SH-SY5Y (cell line): ENCODE measurements around the gene ACBD3.
A peak's percentile ranks its signal among the peaks of the same experiment; 100 is the strongest.

Experiments used
- GATA2 ChIP-seq: IDR thresholded peaks from 2 replicates; pipeline ENCODE4 v1.6.1; 2011; ENCODE audit warnings: mild to moderate bottlenecking, low read depth, low read length
- GATA3 ChIP-seq: IDR thresholded peaks from 2 replicates; pipeline ENCODE4 v1.6.1; 2011; ENCODE audit warnings: low read depth, mild to moderate bottlenecking, low read length, moderate library complexity

Gene ACBD3

DNA sequence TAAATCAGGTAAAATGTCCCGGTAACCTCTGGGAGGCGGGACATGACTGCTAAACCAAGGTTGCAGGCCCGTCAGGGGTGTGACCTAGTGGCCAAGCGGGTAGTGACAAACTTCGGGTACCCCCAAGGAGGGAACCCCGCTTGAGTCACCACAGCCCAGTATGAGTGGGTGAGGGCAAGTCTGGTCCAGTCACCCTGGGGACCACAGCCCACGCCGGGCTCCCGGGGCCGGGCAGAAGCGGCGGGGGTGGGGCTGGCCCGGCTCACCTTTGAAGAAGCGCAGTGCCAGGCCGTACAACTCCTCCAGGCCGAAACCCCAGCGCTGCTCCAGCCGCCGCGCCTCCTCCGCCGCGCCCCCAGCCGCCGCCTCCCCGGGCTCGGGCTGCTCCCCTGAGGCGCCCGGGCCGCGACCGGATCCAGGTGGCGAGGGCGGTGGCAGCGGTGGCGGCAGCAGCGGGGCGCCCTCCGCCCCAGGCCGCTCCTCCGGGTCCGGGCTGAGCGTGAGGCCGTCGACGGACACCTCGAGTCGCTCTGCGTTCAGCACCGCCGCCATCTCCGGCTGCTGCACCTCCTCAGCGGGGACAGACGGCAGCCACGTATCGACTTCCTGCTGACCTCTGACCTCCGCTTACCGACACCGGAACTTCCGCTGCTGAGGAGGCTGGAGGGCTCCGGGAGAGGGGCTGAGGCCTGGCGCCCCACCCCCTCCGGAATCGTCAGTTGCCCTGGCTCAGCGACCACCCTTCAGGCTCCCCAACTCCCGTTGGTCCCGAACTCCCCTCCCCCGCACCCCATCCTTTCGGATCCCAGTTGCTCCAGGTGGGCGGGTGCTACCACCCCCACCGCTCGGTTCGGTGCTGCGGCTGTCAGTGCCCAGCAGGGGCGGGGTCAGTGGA is at the start of gene ACBD3:
Gene ACBD3, minus strand, starts transcription at position 618 of the 895 bp plus-strand sequence. Its CDS starts 66 bp downstream, at position 552.
- no peak; the same call in 1 of the 2 replicates for TF ChIP-seq GATA2
- no peak for TF ChIP-seq GATA3

DNA sequence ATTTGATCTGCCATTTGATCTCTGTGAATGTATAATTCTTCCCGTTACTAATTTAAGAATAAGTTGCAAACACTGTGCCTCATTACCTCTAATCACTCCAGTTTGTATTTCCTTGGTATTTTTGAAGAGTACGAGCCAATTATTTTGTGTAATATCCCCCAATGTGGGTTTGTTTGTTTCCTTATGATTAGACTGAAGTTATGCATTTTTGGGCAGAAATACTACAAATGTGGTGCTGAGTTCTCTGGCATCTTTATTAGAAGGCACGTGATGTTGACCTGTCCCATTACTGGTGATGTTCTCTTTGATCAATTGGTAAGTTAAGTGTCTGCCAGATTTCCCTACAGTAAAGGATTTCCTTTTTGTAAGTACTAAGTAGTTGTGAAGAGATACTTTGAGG is 47.3 kb upstream of the ACBD3 start:
- TF ChIP-seq GATA2 (no peak), GATA3 (no peak)

DNA sequence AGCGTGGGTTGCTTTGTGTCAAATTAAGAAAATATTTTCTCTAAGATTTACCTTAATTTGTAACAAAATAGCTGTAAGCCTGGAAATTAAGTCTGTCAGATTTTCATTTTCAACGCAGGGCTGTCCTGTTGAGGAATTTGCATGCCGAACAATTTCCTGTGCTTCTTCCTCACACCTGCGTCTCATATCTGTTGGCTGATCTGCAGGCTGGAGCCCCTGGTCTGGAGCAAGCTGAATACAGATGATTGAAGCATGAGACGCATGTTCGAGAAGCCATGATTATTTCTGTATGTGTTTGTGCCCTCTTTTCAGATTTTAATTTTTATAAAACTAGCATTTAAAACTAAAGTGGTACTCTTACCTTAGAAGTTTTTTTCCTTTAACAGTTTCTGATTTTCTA is 46.8 kb upstream of the ACBD3 start:
- TF ChIP-seq GATA3 (no peak), GATA2 (peak; percentile 57)

DNA sequence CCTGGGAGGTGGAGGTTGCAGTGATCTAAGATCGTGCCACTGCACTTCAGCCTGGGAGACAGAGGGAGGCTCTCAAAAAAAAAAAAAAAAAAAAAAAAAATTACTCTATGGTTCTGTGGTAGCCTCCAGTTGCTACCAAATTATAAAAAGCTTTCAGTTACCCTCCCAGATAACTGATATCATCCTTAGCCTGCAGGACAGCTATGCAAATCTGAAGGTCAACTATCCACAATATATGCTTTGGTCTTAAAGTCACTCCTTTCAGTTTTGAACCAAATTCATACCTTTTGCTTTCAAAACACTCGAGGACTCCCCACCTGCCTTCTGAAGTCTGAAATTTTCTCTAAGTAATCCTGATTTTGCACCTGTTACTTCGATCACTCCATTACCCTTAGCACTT is 40.1 kb upstream of the ACBD3 start:
- TF ChIP-seq GATA3 = no peak
- no peak for TF ChIP-seq GATA2

DNA sequence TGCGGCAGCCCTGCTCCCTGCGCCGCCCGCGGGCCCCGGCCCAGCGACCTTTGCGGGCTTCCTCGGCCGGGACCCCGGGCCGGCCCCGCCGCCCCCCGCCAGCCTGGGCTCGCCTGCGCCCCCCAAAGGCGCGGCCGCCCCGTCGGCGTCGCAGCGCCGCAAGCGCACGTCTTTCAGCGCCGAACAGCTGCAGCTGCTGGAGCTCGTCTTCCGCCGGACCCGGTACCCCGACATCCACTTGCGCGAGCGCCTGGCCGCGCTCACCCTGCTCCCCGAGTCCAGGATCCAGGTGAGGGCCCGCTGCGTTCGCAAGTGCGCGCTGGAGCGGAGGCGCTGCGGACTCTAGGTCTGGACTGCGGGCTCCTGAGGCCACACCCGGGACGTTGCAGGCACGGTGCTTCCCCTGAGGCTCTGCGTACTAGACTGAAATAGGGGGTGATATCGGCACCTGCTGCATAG is 37.3 kb upstream of the ACBD3 start:
- TF ChIP-seq GATA2 (no peak), GATA3 (no peak)

DNA sequence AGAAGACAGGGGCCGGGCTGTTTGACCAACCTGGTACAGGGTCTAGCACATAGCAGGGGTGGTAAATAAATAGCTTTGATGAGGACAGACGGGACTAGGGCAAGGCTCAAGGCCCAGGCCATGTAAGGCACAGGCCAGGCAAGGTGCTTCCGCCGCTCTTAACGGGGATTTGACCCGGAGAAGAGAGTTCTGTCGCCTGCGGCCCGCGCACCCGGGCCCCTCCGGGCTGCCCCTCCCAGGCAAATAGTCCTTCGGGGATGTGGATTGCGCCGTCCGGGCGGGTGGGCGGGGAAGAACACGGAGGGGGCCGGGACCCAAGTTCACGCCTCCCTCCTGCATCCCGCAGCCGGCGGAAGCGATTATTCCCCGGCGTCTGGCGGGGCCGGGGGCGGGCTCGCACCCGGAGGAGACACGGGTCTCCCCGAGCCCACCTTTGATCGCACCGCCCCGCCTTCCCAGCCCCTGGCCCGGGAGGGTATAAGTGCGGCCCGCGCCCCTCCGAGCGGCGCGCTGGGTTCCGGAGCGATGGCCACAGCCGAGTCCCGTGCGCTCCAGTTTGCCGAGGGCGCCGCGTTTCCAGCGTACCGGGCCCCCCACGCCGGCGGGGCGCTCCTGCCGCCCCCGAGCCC is 36.7 kb upstream of the ACBD3 start, which contains the start of gene MIXL1:
Gene MIXL1, plus strand, starts transcription at position 508 of the 629 bp plus-strand sequence. Its CDS starts 18 bp downstream, at position 526.
- TF ChIP-seq GATA3 (no peak), GATA2 (no peak)

DNA sequence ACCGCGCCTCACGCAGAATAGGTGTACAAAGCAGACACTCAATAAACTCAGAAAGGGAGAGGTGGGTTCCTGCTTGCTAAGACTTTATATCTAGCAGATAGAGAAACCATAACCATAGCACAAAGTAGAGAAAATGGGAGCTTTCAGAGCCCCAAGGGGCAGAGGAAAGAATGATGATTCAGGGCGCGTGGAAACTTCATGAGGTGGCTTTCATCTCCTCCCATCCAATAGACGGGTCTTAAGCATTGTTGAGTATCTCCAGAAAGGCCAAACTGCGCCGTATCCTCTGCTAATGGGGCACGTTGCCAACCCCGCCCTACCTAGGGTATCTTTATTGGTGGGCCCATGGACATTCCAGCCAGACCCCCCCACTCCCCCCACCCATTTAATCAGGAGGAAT is 36.1 kb upstream of the ACBD3 start:
- TF ChIP-seq GATA2 (no peak), GATA3 (no peak)

DNA sequence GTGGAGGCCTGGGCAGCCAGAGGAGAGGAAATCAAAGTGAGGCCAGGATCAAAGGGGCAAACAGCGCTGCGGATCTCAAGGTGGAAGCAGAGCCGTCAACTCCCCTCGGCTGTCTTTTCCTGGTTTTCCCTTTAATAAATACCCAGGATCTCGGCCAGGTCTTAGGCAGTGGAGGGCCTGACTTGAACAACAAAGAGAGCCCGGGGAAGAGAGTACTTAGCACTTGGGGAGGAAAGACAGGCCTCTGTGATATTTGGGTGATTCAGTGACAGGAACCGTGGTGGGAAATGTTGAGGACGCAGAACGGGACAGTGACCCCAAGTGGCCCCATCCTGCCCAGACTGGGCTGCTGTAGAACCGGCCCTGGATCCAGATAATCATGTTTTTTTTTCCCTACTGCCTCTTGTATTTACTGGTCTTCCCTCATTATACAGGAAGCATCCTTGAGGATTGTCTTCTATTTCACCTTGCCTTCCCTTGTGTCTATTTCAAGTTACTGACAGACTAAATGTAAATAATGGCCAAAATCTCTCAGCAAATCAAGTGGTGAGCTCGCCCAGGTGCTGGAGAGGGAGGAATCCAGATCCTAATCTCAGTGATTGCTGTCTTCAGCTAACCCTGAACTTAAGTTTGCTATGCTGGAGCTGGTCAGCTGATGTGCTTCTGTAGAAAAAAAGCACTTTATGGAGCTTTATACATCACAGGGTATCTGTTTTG is 34.1 kb upstream of the ACBD3 start:
- TF ChIP-seq GATA3 (no peak), GATA2 (no peak)

DNA sequence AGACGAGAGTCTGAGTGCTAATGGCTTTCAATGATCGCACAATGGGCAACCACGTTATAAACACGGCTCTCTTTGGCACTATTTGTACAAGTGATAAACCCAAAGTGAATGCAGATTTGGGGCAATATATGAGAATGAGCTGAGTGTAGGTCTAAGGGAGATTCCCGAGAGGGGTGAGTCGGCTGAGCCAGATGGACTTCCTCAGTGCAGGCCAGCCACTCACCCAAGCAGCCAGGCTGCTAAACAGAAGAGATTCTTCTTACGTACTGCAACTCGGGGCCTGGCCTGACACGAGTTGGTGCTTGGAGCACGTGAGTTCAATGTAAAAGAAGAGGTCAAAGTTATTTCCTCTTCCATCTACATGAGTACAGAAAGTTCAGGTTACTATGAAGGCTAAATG is 30.7 kb upstream of the ACBD3 start:
- TF ChIP-seq GATA3 = no peak
- no peak for TF ChIP-seq GATA2

DNA sequence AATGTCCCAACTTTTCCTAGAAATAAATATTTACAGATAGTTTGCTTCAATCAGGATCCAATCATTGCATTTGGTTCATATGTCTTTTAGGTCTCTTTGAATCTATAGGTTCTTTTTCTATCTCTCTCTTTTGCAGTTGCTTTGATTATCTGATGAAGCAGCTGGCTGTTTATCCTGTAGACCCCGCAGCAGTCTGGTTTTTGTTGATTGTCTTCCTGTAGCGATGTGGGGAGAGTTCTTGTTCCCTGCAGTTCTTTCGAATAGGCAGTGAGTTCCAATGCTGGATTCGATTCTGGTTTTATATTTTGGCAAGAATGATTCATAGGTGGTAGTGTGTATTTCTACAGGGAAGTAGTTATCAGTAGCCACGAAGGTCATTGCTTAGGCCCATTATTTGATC is 29.5 kb upstream of the ACBD3 start:
- no peak for TF ChIP-seq GATA3
- peak; percentile 55 for TF ChIP-seq GATA2

DNA sequence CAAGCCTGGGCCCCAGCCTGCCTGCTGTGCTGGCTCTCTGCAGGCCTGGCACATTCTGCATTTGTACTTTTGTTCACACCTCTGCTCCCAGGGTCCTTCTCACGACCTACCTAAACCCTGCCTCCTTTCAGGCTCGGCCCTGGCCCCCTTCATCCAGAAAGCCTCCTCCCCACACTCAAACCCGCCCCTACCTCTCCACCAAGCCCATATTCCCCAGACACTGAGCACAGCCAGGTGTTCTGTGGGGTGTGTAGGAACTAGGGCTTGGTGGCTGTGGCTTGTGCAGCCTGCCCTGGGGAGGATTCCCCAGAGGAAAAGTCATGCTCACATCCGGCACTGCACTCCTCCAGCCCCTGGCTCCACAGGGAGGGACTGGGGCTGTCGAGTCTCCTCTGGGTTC is 28.7 kb upstream of the ACBD3 start:
- TF ChIP-seq GATA3 = no peak
- no peak for TF ChIP-seq GATA2

DNA sequence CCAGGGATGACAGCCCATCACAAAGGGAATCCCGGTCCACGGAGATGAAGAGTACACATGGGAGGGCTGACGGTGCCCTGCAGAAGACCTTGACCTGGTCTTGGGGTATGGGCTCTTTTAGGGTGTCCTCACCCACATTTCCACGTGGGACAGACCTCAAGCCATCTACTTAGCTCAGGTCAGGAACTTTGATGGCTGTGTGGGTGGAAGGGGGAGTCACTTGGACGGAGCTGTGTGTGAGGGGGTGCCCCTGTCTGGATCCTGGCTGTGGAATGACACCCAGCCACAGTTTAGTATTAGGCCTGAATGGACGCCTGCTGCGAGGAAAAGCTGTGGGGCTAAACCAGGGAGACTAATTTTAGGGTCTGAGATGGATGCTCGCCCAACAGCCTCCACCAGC is 26.0 kb upstream of the ACBD3 start:
- TF ChIP-seq GATA3 (no peak), GATA2 (no peak)

DNA sequence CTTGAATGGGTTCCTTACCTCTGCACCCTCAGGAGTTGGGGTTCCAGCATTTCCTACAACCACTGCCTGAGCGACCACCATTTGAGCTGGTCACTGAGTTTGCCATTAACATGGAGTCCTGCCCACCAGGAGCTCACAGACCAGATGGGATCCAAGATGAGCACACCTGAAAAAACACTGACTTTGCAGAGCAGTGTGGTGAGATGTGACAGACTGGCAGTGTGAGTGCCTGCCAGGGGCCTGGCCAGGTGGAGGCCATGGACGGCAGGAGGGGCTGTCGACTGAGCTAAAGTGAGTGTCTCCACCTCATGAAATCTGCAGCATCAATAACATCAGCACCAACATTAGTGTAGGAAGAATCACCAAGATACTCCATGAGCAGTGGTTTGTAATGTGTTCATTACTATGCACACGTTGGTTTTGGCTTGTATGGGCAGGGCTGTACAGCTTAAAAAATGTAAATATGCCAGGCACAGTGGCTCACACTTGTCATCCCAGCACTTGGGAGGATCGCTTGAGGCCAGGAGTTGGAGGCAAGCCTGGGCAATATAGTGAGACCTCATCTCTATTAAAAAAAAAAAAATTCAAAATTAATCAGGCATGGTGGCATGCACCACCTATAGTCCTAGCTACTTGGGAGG is 24.8 kb upstream of the ACBD3 start:
- TF ChIP-seq GATA2 = no peak
- no peak for TF ChIP-seq GATA3
